A549 (cell line): ENCODE measurements around the gene SDSL.

Experiments
- CHD2 ChIP-seq: fragments of 150-350 bp; IDR thresholded peaks from 2 replicates; pipeline ENCODE4 v1.6.1; 2014; ENCODE audit warnings: low read length; ENCODE audit not compliant: partially characterized antibody
- MAFK ChIP-seq: fragments of 450-650 bp; IDR thresholded peaks from 2 replicates; pipeline ENCODE4 v1.6.1; 2014; ENCODE audit not compliant: partially characterized antibody
- POLR2A ChIP-seq: IDR thresholded peaks from 2 replicates; pipeline ENCODE4 v1.6.1; 2012; ENCODE audit warnings: mild to moderate bottlenecking, low read length
- ZFP36 ChIP-seq: fragments of 450-650 bp; IDR thresholded peaks from 2 replicates; pipeline ENCODE4 v1.6.1; 2014; ENCODE audit warnings: borderline replicate concordance; ENCODE audit not compliant: partially characterized antibody
- TF ChIP-seq, protein P1 (sequence below): fragments of >200 bp; sonication (Bioruptor Twin); formaldehyde crosslinking; IDR thresholded peaks from 3 replicates; pipeline ENCODE4 v1.5.1; 2016

DNA sequence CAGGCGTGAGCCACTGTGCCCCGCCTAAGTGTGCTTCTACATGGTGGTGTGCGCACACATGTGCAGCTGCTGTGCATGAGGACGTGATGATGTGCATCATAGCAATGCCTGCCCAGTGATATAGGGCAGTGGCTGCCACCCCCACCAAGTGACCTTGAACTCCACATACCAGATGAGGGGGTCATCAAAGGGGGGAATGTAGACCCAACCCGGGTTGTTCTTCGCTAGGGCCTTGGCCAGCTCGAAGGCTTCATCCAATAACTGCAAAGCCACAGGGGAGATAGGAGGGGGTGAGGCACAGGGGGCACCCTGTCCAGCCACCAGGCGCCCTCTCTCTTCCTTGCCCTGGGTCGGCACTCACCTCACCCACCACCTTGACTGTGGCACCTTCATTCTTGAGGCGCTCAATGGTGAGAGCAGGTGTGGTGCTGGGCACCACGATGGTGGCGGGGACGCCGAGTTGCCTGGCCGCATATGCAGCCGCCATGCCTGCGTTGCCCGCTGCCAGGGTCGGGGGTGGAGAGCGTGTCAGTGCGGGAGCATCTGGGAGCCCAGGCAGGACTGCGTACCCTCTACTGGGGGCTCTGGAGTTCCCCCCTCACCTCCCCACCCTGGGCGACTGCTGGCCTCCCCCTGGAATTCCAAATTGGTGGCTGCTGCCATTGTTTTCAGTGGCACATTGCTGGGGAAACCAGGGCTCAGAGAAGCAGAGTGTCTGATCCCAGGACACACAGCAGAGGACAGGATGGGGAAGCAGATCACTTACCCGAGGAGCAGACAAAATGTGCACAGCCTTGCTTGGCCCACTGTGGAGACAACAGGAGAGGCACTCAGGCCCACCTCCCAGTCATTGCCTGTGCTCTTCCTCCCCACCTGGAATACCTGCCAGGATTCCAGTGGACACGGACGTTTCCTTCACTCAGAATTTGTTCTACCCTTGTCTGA, 23.6 kb upstream of the SDSL start:
- TF ChIP-seq CHD2, result no peak
- no peak for TF ChIP-seq MAFK
- TF ChIP-seq, protein P1, sequence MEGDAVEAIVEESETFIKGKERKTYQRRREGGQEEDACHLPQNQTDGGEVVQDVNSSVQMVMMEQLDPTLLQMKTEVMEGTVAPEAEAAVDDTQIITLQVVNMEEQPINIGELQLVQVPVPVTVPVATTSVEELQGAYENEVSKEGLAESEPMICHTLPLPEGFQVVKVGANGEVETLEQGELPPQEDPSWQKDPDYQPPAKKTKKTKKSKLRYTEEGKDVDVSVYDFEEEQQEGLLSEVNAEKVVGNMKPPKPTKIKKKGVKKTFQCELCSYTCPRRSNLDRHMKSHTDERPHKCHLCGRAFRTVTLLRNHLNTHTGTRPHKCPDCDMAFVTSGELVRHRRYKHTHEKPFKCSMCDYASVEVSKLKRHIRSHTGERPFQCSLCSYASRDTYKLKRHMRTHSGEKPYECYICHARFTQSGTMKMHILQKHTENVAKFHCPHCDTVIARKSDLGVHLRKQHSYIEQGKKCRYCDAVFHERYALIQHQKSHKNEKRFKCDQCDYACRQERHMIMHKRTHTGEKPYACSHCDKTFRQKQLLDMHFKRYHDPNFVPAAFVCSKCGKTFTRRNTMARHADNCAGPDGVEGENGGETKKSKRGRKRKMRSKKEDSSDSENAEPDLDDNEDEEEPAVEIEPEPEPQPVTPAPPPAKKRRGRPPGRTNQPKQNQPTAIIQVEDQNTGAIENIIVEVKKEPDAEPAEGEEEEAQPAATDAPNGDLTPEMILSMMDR, result no peak
- TF ChIP-seq ZFP36, result peak; percentile 22
- no peak for TF ChIP-seq POLR2A
